Ovary (tissue), 9 donors: ENCODE measurements around the gene RPS24. TPM values are rescaled to one million over a fixed set of nuclear protein-coding genes. Genes with fewer than 3 reads are reported as not detected.

Experiments used
- DNase-seq, 5 donors: peaks; one replicate each; pipeline ENCODE4 v3.0.0-alpha.2; 2019 to 2020
- H3K27ac ChIP-seq, 2 donors: fragments of 200-600 bp; one replicate each; pipeline versions ENCODE4 v1.5.1 to v1.8.0; 2019 to 2022
- H3K27me3 ChIP-seq: fragments of 200-600 bp; one replicate; pipeline ENCODE4 v1.8.0; 2022
- H3K36me3 ChIP-seq: fragments of 200-600 bp; sonication (generic); one replicate; pipeline ENCODE4 v1.5.1; 2019
- H3K4me1 ChIP-seq: one replicate; pipeline ENCODE4 v1.8.1; 2013; ENCODE audit warnings: mild to moderate bottlenecking, moderate library complexity; ENCODE audit not compliant: insufficient read depth
- H3K4me3 ChIP-seq: fragments of 200-600 bp; sonication (generic); one replicate; pipeline ENCODE4 v1.5.1; 2017
- H3K9me3 ChIP-seq, 2 donors: fragments of 200-600 bp in 1 of 2; sonication (generic) in 1 of 2; one replicate each; pipeline versions ENCODE4 v1.5.1 to v1.8.1; 2013 to 2019; ENCODE audit warnings: mild to moderate bottlenecking in 1 of 2, moderate library complexity in 1 of 2
- EP300 ChIP-seq: sonication (generic); formaldehyde crosslinking; IDR thresholded peaks from one replicate; pipeline ENCODE4 v1.6.1; 2017; ENCODE audit warnings: antibody characterized with exemption
- POLR2A ChIP-seq: fragments of 450-650 bp; IDR thresholded peaks from one replicate; pipeline ENCODE4 v1.6.1; 2017; ENCODE audit warnings: antibody characterized with exemption, mild to moderate bottlenecking, moderate library complexity
- WGBS, 3 donors: extraction: QIAGEN DNeasy Blood & Tissue Kit in 1 of 3; methylation state at CpG; one replicate each; pipeline versions ENCODE4 v1.1.5 to v1.1.7; 2013 to 2017; 5-methylcytosine and 5-hydroxymethylcytosine counted together
- intact Hi-C, 4 donors: fragments of 100-400 bp; cut with DNase I; formaldehyde crosslinking; loops; one replicate each; pipeline versions ENCODE4 v1.11.0 to v1.15.1; 2022 to 2023
- polyA plus RNA-seq, 2 donors: library from polyadenylated mRNA; stranded (reverse); fragments of 200-250 nt in 1 of 2; fragments of 350-450 nt in 1 of 2; fragmentation: Illumina TruSeq in 1 of 2; extraction: RNeasy Lipid Tissue Mini Kit (QIAGEN cat#74804) in 1 of 2; gene quantifications; one replicate each; pipeline ENCODE4 v1.2.3, GENCODE V29; 2013 to 2014
- total RNA-seq, 7 donors: library from RNA; depleted of rRNA in 2 of 7; stranded (reverse); fragments of >200 nt in 2 of 7; fragmentation: NEBNext Ultra II Directional in 3 of 7; extraction: Animal tissue kit (Norgen Biotek cat#: 25700) in 3 of 7; gene quantifications; one replicate each; pipeline versions ENCODE4 v1.1.0 to v1.2.4, GENCODE V29; 2016 to 2023
- TF ChIP-seq, protein P1 (sequence below), 3 donors: fragments of 450-650 bp in 2 of 3; fragments of 200-600 bp in 1 of 3; IDR thresholded peaks; one replicate each; pipeline versions ENCODE4 v1.5.1 to v1.8.0; 2016 to 2022; ENCODE audit warnings: antibody characterized with exemption in 3 of 3, mild to moderate bottlenecking in 1 of 3
- donor health status: DM: no; HTN: no; CAD: no; lungs with moderate emphysema.
- donor health status: DM: no; HTN: no; CAD: no.
- donor health status: Bipolar disorder and iron deficiency.
- donor health status: DM: yes; HTN: yes; CAD: no.
- donor health status: DM: no; HTN: no; CAD: no.
- donor health status: DM: yes; HTN: yes; CAD: no.

Gene RPS24
- total and polyA plus RNA-seq, 9 donors = 2,773 to 9,785 (median 4,074) TPM

DNA sequence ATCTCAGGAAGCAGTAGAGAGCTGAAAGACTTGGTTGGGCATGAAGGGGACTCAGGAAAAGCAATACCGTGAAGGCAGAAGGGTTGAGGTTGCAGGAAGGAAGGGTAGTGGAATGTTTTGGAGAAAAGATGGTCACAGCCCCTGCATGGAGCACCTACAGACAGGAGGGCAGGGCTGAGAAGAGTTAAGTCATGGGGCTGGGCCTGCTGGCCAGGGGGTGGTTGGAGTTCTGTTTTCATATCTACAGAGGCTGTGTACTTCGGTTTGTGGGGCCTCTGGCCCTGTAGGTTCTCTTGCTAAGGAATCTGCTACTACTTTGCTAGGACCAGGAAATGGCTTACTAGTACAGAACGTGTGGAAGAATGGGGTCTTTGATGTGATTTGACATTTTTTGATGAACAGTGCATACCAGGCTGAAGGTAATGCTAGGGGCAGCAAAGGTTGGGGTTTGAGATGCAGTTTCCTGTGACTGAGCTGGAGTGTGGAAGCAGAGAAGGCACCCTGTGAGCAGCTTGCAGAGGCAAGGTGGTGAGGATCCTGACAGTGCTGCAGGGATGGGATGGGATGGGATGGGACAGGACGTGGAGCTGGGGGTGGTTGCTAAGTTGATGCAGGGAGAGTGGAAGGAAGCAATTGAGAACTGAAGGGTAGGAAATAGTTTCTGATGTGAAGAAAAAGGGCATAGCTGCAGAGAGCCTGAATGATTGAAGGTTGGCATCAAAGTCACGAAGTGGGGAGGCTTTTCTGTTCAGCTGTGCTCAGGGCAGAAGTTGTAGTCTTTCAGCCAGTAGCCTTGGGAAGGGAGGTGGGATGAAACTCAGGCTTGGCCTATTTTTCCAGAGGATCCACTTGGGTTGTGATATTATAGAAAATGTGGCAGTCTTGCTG, 7.8 kb downstream of the RPS24 start:
- H3K9me3 ChIP-seq = no peaks in the 10 kb centered on the region
- WGBS, 3 donors = 64 to 69% (median 67%) methylated on average over 5 of the region's 5 CpGs
- intact Hi-C loops = loop anchor here in 1 of 4 donors (10.0 kb wide), 1 partner anchor 1023 kb away; the partner anchor contains the start of gene ZMIZ1
- DNase-seq = no peak
- TF ChIP-seq, protein P1, sequence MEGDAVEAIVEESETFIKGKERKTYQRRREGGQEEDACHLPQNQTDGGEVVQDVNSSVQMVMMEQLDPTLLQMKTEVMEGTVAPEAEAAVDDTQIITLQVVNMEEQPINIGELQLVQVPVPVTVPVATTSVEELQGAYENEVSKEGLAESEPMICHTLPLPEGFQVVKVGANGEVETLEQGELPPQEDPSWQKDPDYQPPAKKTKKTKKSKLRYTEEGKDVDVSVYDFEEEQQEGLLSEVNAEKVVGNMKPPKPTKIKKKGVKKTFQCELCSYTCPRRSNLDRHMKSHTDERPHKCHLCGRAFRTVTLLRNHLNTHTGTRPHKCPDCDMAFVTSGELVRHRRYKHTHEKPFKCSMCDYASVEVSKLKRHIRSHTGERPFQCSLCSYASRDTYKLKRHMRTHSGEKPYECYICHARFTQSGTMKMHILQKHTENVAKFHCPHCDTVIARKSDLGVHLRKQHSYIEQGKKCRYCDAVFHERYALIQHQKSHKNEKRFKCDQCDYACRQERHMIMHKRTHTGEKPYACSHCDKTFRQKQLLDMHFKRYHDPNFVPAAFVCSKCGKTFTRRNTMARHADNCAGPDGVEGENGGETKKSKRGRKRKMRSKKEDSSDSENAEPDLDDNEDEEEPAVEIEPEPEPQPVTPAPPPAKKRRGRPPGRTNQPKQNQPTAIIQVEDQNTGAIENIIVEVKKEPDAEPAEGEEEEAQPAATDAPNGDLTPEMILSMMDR (IDR thresholded peaks at IDR 0.05) = no peak
- TF ChIP-seq POLR2A = no peak
- no peak for TF ChIP-seq EP300
- no peaks in the 10 kb centered on the region for H3K36me3 ChIP-seq
- peaks cover 3% of the 10 kb centered on the region for H3K4me1 ChIP-seq
- H3K4me3 ChIP-seq = no peak overlapping the region
- no peak overlapping the region for H3K27ac ChIP-seq
- no peaks in the 10 kb centered on the region for H3K27me3 ChIP-seq

DNA sequence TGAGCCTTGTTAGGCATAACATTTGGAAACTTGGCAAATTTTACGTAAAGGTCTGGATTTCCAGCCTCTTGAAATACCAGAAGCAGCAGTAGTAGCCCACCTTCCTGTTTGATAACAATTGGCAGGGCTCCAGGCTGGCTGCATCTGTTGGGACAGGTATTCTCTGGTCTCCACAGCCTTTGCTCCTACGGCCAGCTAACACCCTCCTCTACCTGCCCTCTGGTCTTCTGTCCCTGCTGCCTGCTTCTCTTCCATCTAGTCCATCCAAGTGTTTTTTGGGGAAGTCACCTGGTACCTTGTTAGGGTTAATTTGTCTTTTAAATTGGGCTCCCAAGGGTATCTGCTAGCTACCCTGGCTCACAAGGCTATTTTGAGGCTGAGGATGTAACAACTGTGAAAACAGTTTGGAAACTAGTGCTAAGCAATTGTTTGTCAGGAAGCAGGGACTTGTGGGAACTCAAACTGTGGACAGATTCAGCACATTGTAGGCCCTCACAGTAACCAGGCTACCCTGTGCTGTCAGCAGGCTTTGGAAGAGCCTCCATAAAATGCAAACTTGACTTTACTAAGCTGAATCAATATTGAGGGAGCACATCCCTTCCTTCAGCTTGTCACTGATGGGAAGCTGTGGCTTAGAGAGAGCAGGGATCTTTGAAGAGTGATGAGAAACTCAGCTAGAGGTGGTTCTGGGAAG, 8.5 kb downstream of the RPS24 start:
- no peak for DNase-seq
- Histone ChIP-seq H3K4me1 (peaks cover 1% of the 10 kb centered on the region), H3K27ac (no peak overlapping the region), H3K9me3 (no peaks in the 10 kb centered on the region), H3K36me3 (no peaks in the 10 kb centered on the region), H3K4me3 (no peak overlapping the region), H3K27me3 (no peaks in the 10 kb centered on the region)
- intact Hi-C loops = loop anchor here in 1 of 4 donors (10.0 kb wide), 1 partner anchor 1023 kb away; the partner anchor contains the start of gene ZMIZ1
- TF ChIP-seq, protein P1 (IDR thresholded peaks at IDR 0.05) = no peak
- TF ChIP-seq EP300 = no peak
- WGBS, 3 donors = 61 to 70% (median 70%) methylated on average over 2 of the region's 2 CpGs

DNA sequence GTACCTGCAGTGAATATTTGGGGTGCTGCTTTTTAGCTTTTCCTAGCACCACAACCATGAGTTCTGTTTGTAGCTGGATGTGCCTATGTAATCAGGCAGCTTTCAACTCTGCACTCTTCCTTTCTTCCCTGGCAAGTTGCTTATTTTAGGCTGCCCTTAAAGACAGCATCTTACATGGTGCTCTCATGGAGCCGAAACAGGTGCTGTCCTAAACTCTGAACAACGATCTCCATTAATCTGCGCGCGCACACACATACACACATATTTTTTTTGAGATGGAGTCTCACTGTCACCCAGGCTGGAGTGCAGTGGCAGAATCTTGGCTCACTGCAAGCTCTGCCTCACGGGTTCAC, 9.1 kb downstream of the RPS24 start:
- TF ChIP-seq POLR2A (no peak), EP300 (no peak)
- TF ChIP-seq, protein P1 (IDR thresholded peaks at IDR 0.05) = no peak
- 91 to 94% (median 93%) methylated on average over 6 of the region's 6 CpGs for WGBS, 3 donors
- H3K9me3 ChIP-seq = no peaks in the 10 kb centered on the region
- no peak overlapping the region for H3K4me3 ChIP-seq
- no peak for DNase-seq
- H3K36me3 ChIP-seq = no peaks in the 10 kb centered on the region
- H3K27me3 ChIP-seq = no peaks in the 10 kb centered on the region
- no peak overlapping the region for H3K27ac ChIP-seq
- intact Hi-C loops = loop anchor here in 1 of 4 donors (10.0 kb wide), 1 partner anchor 1022 kb away; the partner anchor contains the start of gene ZMIZ1
- no peaks in the 10 kb centered on the region for H3K4me1 ChIP-seq

DNA sequence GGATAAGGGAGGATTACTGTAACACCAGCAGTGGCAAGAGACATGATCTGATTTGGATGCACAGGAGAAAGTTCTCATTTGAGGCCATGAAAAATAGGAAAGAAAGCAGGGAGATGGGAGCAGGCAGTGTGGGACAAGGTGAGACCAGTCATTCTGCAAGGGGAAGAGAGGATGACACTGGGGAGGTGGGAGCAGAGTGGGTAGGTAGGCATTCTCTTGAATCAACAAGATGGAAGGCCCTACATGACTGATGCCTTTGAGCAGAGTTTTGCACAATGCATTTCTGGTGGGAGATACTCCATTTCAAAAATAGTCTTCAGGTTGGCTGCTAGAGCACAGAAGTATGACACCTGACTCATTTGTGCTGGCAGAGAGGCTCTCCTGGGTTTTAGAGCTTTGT, 10.5 kb downstream of the RPS24 start:
- Histone ChIP-seq H3K36me3 (no peaks in the 10 kb centered on the region), H3K27ac (no peak overlapping the region), H3K9me3 (no peaks in the 10 kb centered on the region), H3K4me3 (no peak overlapping the region), H3K4me1 (no peaks in the 10 kb centered on the region), H3K27me3 (no peaks in the 10 kb centered on the region)
- TF ChIP-seq POLR2A (no peak), EP300 (no peak)
- TF ChIP-seq, protein P1 (IDR thresholded peaks at IDR 0.05) = no peak
- DNase-seq = no peak
- intact Hi-C loops = loop anchor here in 1 of 4 donors (10.0 kb wide), 1 partner anchor 1021 kb away; the partner anchor contains the start of gene ZMIZ1
